H7 (cell line): ENCODE data around the gene AGPAT4. TPM values are rescaled to one million over a fixed set of nuclear protein-coding genes. Genes with fewer than 3 reads are reported as not detected.
"Not testable (repeated sequence)": the region's sequence is repeated elsewhere in the genome, so short reads cannot be mapped to it uniquely, and the experiment has no call there.

Experiments
- DNase-seq: peaks from one replicate; pipeline ENCODE4 v3.0.0; 2012
- H3K27me3 ChIP-seq: 2 replicates; pipeline ENCODE4 v1.6.0; 2011; ENCODE audit warnings: mild to moderate bottlenecking, low read length; ENCODE audit not compliant: control insufficient read depth, insufficient read depth
- H3K36me3 ChIP-seq: replicated peaks from 2 replicates; pipeline ENCODE4 v1.5.1; 2011; ENCODE audit warnings: low read length; ENCODE audit not compliant: control insufficient read depth, insufficient read depth
- H3K4me3 ChIP-seq: 2 replicates; pipeline ENCODE4 v1.5.1; 2011; ENCODE audit warnings: low read depth, mild to moderate bottlenecking, control low read depth, low read length, moderate library complexity; ENCODE audit not compliant: insufficient read depth
- total RNA-seq: library from RNA; depleted of rRNA; stranded (reverse); fragments of >200 nt; shearing (Covaris generic); gene quantifications from 2 replicates; pipeline ENCODE4 v1.2.3, GENCODE V29; 2014; rRNA removed

The AGPAT4 gene
- 10.4 and 15.6 TPM in 2 replicates for total RNA-seq

GRCh38 chr6:161273752-161274487 is at the start of gene AGPAT4:
Gene AGPAT4, minus strand, starts transcription at chr6:161274061. Its CDS starts 41,848 bp downstream, at chr6:161232213.
- peak; percentile 87 for DNase-seq
- Histone ChIP-seq H3K36me3 (no peaks in the 10 kb centered on the region), H3K27me3 (no peaks in the 10 kb centered on the region), H3K4me3 (peak within 1 kb of the TSS; percentile 72)

GRCh38 chr6:161319231-161319630 is 45.4 kb upstream of the AGPAT4 start:
- Histone ChIP-seq H3K36me3 (no peaks in the 10 kb centered on the region), H3K27me3 (no peaks in the 10 kb centered on the region), H3K4me3 (no peak overlapping the region)
- DNase-seq, result no peak

GRCh38 chr6:161318456-161318855 is 44.6 kb upstream of the AGPAT4 start:
- H3K27me3 ChIP-seq, result no peaks in the 10 kb centered on the region
- H3K36me3 ChIP-seq, result no peaks in the 10 kb centered on the region
- H3K4me3 ChIP-seq, result no peak overlapping the region
- no peak for DNase-seq

- no peak for DNase-seq
- no peaks in the 10 kb centered on the region for H3K27me3 ChIP-seq
- no peak overlapping the region for H3K4me3 ChIP-seq
- H3K36me3 ChIP-seq, result no peaks in the 10 kb centered on the region
Observed at GRCh38 chr6:161316531-161316930, 42.7 kb upstream of the AGPAT4 start.

GRCh38 chr6:161315246-161315917 is 41.5 kb upstream of the AGPAT4 start:
- not testable (repeated sequence) for H3K4me3 ChIP-seq, DNase-seq, H3K36me3 ChIP-seq, H3K27me3 ChIP-seq

GRCh38 chr6:161314541-161315245 is 40.8 kb upstream of the AGPAT4 start:
- H3K36me3 ChIP-seq, H3K27me3 ChIP-seq, DNase-seq, H3K4me3 ChIP-seq: not testable (repeated sequence)

- no peak for DNase-seq
- Histone ChIP-seq H3K4me3 (no peak overlapping the region; the same call in 1 of the 2 replicates), H3K27me3 (no peaks in the 10 kb centered on the region), H3K36me3 (no peaks in the 10 kb centered on the region)
Observed at GRCh38 chr6:161313940-161314509, 40.2 kb upstream of the AGPAT4 start.

GRCh38 chr6:161313475-161313874 is 39.6 kb upstream of the AGPAT4 start:
- not testable (repeated sequence) for H3K27me3 ChIP-seq, DNase-seq, H3K4me3 ChIP-seq

GRCh38 chr6:161309774-161310173 is 35.9 kb upstream of the AGPAT4 start:
- not testable (repeated sequence) for H3K4me3 ChIP-seq, DNase-seq, H3K27me3 ChIP-seq, H3K36me3 ChIP-seq

More at GRCh38 chr6:161313475-161313874, 39.6 kb upstream of the AGPAT4 start:
- H3K36me3 ChIP-seq, result not testable (repeated sequence)

GRCh38 chr6:161308075-161308655 is 34.3 kb upstream of the AGPAT4 start:
- H3K27me3 ChIP-seq, result no peaks in the 10 kb centered on the region
- no peaks in the 10 kb centered on the region for H3K36me3 ChIP-seq
- H3K4me3 ChIP-seq, result no peak overlapping the region
- DNase-seq, result no peak

- Histone ChIP-seq H3K27me3 (no peaks in the 10 kb centered on the region), H3K36me3 (no peaks in the 10 kb centered on the region), H3K4me3 (no peak overlapping the region)
- DNase-seq, result no peak
Observed at GRCh38 chr6:161305860-161306259, 32.0 kb upstream of the AGPAT4 start.

- no peaks in the 10 kb centered on the region for H3K27me3 ChIP-seq
- H3K36me3 ChIP-seq, result no peaks in the 10 kb centered on the region
- H3K4me3 ChIP-seq, result no peak overlapping the region
- DNase-seq, result no peak
Observed at GRCh38 chr6:161303628-161304340, 29.9 kb upstream of the AGPAT4 start.

GRCh38 chr6:161302949-161303348 is 29.1 kb upstream of the AGPAT4 start:
- no peaks in the 10 kb centered on the region for H3K27me3 ChIP-seq

GRCh38 chr6:161301338-161301737 is 27.5 kb upstream of the AGPAT4 start:
- Histone ChIP-seq H3K4me3 (no peak overlapping the region), H3K36me3 (no peaks in the 10 kb centered on the region), H3K27me3 (no peaks in the 10 kb centered on the region)
- DNase-seq, result no peak

More at GRCh38 chr6:161302949-161303348, 29.1 kb upstream of the AGPAT4 start:
- Histone ChIP-seq H3K36me3 (no peaks in the 10 kb centered on the region), H3K4me3 (no peak overlapping the region)
- DNase-seq, result no peak
